NCI-H345 treated with DMSO at 0.1 percent for 48 hours (cell line): ENCODE data around the gene CLHC1.
"Not testable (repeated sequence)": the region's sequence is repeated elsewhere in the genome, so short reads cannot be mapped to it uniquely, and the experiment has no call there.

ENCODE experiments used
- DNase-seq: peaks from one replicate; lab custom pipeline; 2025; ENCODE audit not compliant: unreplicated experiment; lab: John Stamatoyannopoulos, UW

The CLHC1 gene

DNA sequence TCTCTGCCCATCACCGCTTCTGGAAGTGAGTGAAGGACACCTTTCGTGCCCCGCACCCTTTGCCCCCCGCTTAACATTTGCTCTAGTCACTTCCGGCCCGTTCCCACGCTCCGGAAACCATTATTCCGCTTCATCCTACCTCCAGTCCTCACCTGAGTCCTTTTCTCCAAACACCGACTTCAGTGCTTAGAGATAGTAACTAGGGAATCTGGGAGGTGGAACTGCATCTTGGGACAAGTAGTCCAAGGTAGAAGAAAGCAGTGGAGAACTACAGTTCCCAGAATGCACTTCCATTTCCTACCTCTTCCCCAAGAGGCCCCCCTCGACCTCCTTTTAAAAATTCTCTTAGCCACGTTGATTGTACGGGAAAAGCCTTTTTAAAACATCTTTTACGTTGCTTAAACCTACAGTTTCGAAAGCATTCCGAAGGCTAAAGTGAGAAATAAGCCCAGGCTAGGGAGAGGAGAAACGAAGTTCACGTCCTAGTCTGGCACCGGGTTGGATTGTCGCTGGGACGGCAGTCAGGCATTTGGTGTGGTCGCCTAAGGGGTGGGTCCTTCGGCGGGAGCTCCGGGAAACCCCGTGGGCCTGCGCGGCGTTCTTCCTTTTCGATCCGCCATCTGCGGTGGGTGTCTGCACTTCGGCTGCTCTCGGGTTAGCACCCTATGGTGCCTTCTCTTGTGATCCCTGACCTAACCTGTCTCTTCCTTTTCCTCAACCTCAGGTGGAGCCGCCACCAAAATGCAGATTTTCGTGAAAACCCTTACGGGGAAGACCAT lies at the start of gene CLHC1, which contains the start of gene RPS27A:
TSS of gene CLHC1 (minus strand) at position 210 of the 779 bp plus-strand sequence. CDS start 9,882 bp downstream, outside the sequence.
TSS of gene RPS27A (plus strand) at position 605 of the 779 bp plus-strand sequence. CDS start at position 742, 137 bp downstream.
- peak; percentile 98 for DNase-seq

- not testable (repeated sequence) for DNase-seq
Observed at GRCh38 chr2:55280851-55281546, 48.9 kb upstream of the CLHC1 start.

- not testable (repeated sequence) for DNase-seq
Observed at GRCh38 chr2:55279859-55280424, 47.8 kb upstream of the CLHC1 start.

DNA sequence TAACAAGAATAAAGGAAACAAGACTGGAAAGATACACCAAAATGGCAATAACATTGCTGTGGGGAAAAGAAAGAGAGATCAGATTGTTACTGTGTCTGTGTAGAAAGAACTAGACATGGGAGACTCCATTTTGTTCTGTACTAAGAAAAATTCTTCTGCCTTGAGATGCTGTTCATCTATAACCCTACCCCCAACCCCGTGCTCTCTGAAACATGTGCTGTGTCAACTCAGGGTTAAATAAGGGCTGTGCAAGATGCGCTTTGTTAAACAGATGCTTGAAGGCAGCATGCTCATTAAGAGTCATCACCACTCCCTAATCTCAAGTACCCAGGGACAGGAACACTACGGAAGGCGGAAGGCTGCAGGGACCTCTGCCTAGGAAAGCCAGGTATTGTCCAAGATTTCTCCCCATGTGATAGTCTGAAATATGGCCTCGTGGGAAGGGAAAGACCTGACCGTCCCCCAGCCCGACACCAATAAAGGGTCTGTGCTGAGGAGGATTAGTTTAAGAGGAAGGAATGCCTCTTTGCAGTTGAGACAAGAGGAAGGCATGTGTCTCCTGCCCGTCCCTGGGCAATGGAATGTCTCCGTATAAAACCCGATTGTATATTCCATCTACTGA lies 47.2 kb upstream of the CLHC1 start:
- DNase-seq, result not testable (repeated sequence)

- DNase-seq, result no peak
Observed at GRCh38 chr2:55277310-55277709, 45.2 kb upstream of the CLHC1 start.

- DNase-seq, result not testable (repeated sequence)
Observed at GRCh38 chr2:55274346-55274745, 42.3 kb upstream of the CLHC1 start.

- DNase-seq, result no peak
Observed at GRCh38 chr2:55269645-55269990, 37.5 kb upstream of the CLHC1 start.

DNA sequence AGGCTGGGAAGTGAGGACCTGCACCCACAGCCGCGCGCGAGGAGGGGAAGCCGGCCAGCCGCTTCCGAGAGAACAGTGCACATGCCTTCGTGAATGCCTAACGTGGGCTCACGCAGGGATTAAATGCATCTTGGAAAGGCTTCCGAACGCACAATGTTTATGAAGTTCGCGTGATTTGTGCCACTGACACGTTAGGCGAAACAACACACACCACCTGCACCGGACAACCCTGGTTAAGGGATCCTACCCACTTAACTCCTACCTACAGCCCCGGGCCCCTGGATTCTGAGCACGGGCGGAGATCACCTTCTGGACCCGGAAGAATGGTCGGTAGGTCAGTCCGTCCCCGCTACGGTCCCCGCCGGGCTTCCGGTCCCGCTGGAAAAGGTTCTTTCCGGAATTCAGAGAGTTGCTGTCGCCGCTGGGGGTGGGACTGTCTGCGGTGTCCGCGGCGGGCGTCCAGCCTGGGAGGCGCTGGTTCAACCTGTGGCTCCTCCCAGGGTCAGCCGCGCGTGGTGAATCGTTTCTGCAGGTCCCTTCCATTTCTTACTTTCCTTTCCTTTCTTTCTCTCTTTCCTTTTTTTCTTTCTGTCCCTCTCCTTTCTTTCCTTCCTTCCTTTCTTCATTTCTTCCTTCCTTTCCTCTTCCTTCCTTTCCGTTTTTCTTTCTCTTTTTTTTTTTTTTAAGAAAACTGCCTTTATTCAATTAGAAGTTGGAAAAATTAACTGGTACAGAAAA lies 37.0 kb upstream of the CLHC1 start, which contains the start of gene MTIF2:
TSS of gene MTIF2 (minus strand) at position 325 of the 738 bp plus-strand sequence. CDS start 5,373 bp downstream, outside the sequence.
- peak; percentile 87 for DNase-seq

- no peak for DNase-seq
Observed at GRCh38 chr2:55268288-55268906, 36.3 kb upstream of the CLHC1 start.

DNA sequence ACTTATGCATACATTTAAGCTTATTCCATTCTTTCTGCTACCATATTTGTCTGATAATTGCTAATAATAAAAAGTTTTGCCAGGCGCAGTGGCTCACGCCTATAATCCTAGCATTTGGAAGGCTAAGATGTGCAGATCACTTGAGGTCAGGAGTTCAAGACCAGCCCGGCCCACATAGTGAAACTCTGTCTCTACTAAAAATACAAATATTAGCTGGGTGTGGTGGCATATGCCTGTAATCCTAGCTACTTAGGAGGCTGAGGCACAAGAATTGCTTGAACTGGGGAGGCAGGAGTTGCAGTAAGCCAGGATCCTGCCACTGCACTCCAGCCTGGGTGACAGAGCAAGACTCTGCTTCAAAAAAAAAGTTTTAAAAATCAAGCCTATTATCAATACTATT lies 27.5 kb upstream of the CLHC1 start:
- DNase-seq, result not testable (repeated sequence)

DNA sequence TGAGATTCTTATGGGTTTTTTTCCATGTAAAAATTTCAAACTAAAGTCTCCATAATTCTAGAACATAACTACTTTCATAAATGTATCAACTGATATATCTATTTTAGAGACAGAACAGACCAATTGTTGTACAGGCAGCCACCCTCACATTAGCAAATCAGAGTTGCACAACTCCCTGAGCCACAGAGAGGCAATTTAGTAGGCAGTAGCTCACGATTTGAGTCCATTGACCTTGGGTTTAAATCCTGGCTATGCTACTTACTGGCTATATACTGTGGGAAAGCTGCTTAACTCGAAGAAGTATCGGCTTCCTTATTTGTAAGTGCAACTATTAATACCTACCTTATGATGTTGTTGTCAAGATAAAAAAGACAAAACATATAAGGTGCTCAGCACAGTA lies 20.7 kb upstream of the CLHC1 start:
- DNase-seq, result no peak

GRCh38 chr2:55247025-55247424 lies 14.9 kb upstream of the CLHC1 start:
- no peak for DNase-seq

DNA sequence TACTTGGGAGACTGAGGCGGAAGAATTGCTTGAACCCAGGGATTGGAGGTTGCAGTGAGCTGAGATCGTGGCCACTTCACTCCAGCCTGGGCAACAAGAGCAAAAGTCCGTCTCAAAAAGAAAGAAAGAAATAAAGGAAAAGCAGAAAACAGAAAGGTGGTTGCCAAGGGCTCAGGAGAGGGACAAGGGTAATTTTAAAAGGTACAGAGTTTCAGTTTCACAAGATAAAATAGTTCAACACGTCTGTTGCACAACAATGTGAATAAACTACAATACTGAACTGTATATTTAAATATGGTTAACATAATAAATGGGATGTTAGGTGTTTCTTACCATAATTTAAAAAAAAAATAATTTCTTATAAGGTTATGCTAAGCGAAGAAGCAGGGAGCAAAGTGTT lies 13.3 kb upstream of the CLHC1 start:
- no peak for DNase-seq

DNA sequence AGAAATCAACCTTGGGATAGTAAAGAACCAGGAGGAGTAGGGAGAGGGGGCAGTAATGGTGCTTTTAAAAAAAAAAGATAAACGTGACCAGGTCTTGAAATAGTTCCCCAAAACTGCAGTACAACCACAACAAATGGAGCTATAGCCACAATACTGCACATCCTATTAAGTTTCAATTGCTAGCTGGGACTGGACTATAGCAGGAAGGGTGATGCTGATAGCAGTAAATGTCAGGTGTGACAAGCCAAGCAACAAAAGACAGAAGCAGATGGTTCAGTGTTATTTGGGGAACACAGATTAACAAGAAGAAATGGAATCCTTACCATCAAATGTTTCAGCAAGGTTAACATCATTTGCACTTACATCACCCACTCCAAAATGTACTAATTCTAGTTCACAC lies 10.5 kb upstream of the CLHC1 start:
- no peak for DNase-seq

GRCh38 chr2:55241582-55241981 lies 9.5 kb upstream of the CLHC1 start:
- not testable (repeated sequence) for DNase-seq

DNA sequence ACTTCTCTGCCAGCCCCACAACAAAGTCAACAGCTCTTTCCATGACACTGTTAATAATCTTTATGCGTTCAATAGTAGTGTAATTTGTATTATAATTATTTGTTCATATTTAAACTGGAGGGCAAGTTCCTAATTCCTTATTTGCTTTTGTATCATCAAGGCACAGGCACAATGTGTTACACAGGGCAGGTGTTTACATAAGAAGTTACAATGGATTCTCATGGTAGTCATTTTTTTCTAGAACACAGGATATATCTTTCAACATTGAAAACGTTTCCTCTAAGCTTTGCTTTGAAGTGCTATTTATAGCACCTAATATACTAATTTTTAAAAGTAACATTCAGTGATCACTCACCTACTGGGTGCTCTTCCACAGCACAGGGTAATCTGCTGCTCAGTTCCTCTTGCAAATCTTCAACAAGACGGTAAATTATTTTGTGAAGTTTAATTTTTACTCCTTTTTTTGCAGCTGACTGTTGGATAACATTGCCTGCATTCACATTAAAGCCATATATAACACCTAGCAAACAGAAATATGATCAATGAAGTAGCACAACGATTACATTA lies 7.6 kb upstream of the CLHC1 start:
- DNase-seq, result no peak

GRCh38 chr2:55236992-55237543 lies 5.0 kb upstream of the CLHC1 start:
- no peak for DNase-seq

- no peak for DNase-seq
Observed at GRCh38 chr2:55235724-55236538, 3.8 kb upstream of the CLHC1 start.

DNA sequence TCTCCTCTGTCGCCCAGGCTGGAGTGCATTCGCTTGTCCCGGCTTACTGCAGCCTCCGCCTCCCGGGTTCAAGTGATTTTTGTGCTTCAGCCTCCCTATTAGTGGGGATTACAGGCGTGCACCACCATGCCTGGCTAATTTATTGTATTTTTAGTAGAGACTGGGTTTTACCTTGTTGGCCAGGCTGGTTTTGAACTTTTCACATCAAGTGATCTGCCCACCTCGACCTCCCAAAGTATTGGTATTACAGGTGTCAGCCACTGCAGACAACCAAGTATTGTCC lies 1.5 kb upstream of the CLHC1 start:
- DNase-seq, result no peak
